OCI-LY7 (cell line): ENCODE measurements around the gene PHTF1. TPM values are rescaled to one million over a fixed set of nuclear protein-coding genes. Genes with fewer than 3 reads are reported as not detected.

Source experiments
- BruUV-seq: library from RNA; stranded (reverse); fragments of 400-500 nt; replicated peaks from 2 replicates; lab custom pipeline; 2021; lab: Mats Ljungman, UMichigan
- CTCF ChIA-PET: fragments of 300-600 bp; sonication (Branson Sonifier 250); formaldehyde crosslinking; loops from one replicate; lab custom pipeline; 2022; ENCODE audit warnings: antibody characterized with exemption; ENCODE audit not compliant: unreplicated experiment; lab: Charles Lee
- POLR2A ChIA-PET: fragments of 300-600 bp; sonication (Branson Sonifier 250); formaldehyde crosslinking; loops from one replicate; lab custom pipeline; 2022; ENCODE audit warnings: antibody characterized with exemption; lab: Charles Lee
- DNase-seq: peaks from one replicate; pipeline ENCODE4 v3.0.0-alpha.2; 2015; ENCODE audit warnings: low spot score
- H2AFZ ChIP-seq: fragments of 200-600 bp; sonication (generic), shearing (Covaris generic); 2 replicates; pipeline ENCODE4 v1.6.1; 2014; ENCODE audit warnings: mild to moderate bottlenecking, antibody characterized with exemption, low read length, moderate library complexity
- H3K27ac ChIP-seq: fragments of 200-600 bp; sonication (generic); 2 replicates; pipeline ENCODE4 v1.5.1; 2014; ENCODE audit warnings: mixed run types, low read depth, mild to moderate bottlenecking, moderate library complexity, low read length, inconsistent platforms; ENCODE audit not compliant: poor library complexity, severe bottlenecking
- H3K36me3 ChIP-seq: fragments of 200-600 bp; sonication (generic); 2 replicates; pipeline ENCODE4 v1.6.1; 2014; ENCODE audit warnings: mild to moderate bottlenecking, antibody characterized with exemption, low read length, moderate library complexity, mixed read lengths; ENCODE audit not compliant: insufficient read depth
- H3K4me1 ChIP-seq: fragments of 200-600 bp; sonication (generic); 2 replicates; pipeline ENCODE4 v1.5.1; 2014; ENCODE audit warnings: mild to moderate bottlenecking, low read length; ENCODE audit not compliant: insufficient read depth, poor library complexity, severe bottlenecking
- H3K4me2 ChIP-seq: fragments of 200-600 bp; sonication (generic); 2 replicates; pipeline ENCODE4 v1.6.1; 2014; ENCODE audit warnings: mild to moderate bottlenecking, low read length
- H3K4me3 ChIP-seq: fragments of 200-600 bp; sonication (generic); 2 replicates; pipeline ENCODE4 v1.5.1; 2014; ENCODE audit warnings: mild to moderate bottlenecking, low read depth, low read length; ENCODE audit not compliant: poor library complexity, severe bottlenecking
- H3K79me2 ChIP-seq: fragments of 200-600 bp; sonication (generic); 2 replicates; pipeline ENCODE4 v1.6.1; 2016; ENCODE audit warnings: low read depth, mild to moderate bottlenecking, low read length, moderate library complexity, mixed read lengths; ENCODE audit not compliant: insufficient read depth
- H3K9me2 ChIP-seq: fragments of 200-600 bp; sonication (generic); 2 replicates; pipeline ENCODE4 v1.6.1; 2016; ENCODE audit warnings: mild to moderate bottlenecking, low read length, mixed read lengths; ENCODE audit not compliant: insufficient read depth
- H3K9me3 ChIP-seq: fragments of 200-600 bp; sonication (generic); 2 replicates; pipeline ENCODE4 v1.6.1; 2014; ENCODE audit warnings: mild to moderate bottlenecking, mixed run types, low read length, mixed read lengths
- H4K20me1 ChIP-seq: fragments of 200-600 bp; sonication (generic); 2 replicates; pipeline ENCODE4 v1.6.1; 2014; ENCODE audit warnings: mild to moderate bottlenecking, antibody characterized with exemption, low read length, moderate library complexity, mixed read lengths; ENCODE audit not compliant: insufficient read depth
- EZH2phosphoT487 ChIP-seq: fragments of 200-600 bp; sonication (generic); IDR thresholded peaks from 2 replicates; pipeline ENCODE4 v1.6.1; 2018; ENCODE audit warnings: low read depth, borderline replicate concordance, mild to moderate bottlenecking, mixed run types, antibody characterized with exemption, low read length, moderate library complexity, mixed read lengths
- intact Hi-C: fragments of 100-400 bp; cut with micrococcal nuclease; formaldehyde crosslinking; loops from one replicate; pipeline ENCODE4 v1.10.0; 2022; ENCODE audit not compliant: unreplicated experiment
- total RNA-seq, 2 experiments: library from RNA; depleted of rRNA in 1 of 2; stranded (reverse); fragments of >200 nt in 1 of 2; shearing (Covaris generic) in 1 of 2; gene quantifications; 2 replicates each; pipeline ENCODE4 v1.2.3, GENCODE V29; 2014 to 2022
- TF ChIP-seq, protein P1 (sequence below): fragments of 200-600 bp; sonication (generic); conservative IDR thresholded peaks from 2 replicates; pipeline ENCODE4 v1.5.1; 2014; ENCODE audit warnings: mild to moderate bottlenecking, antibody characterized with exemption, low read length, moderate library complexity, mixed read lengths

The PHTF1 gene
- total RNA-seq, 2 experiments from 2014 or later, result 11.8 to 18.8 TPM

DNA sequence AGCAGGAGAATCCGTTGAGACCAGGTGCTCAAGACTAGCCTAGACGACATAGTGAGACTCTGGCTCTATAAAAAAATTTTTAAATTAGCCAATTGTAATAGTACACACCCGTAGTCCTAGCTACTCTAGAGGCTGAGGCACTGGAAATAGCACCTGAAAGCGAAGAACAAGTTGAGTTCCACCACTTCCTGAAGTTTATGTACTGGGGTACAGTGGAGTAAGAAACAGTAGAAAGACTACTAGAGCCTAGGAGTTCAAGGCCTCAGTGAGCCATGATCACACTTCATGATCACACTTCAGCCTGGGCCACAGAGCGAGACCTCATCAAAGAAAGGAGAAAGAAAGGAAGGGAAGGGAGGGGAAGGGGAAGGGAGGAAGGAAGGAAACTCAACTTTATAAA lies 33.2 kb upstream of the PHTF1 start:
- Histone ChIP-seq H3K4me2 (no peak overlapping the region), H2AFZ (no peak overlapping the region), H3K36me3 (peaks cover 53% of the 10 kb centered on the region), H3K9me2 (no peaks in the 10 kb centered on the region), H3K9me3 (no peaks in the 10 kb centered on the region), H3K79me2 (peaks cover 30% of the 10 kb centered on the region; the same call in 1 of the 2 replicates), H3K4me3 (no peak overlapping the region), H4K20me1 (no peaks in the 10 kb centered on the region), H3K4me1 (peaks cover 3% of the 10 kb centered on the region), H3K27ac (no peak overlapping the region)
- TF ChIP-seq, protein P1, sequence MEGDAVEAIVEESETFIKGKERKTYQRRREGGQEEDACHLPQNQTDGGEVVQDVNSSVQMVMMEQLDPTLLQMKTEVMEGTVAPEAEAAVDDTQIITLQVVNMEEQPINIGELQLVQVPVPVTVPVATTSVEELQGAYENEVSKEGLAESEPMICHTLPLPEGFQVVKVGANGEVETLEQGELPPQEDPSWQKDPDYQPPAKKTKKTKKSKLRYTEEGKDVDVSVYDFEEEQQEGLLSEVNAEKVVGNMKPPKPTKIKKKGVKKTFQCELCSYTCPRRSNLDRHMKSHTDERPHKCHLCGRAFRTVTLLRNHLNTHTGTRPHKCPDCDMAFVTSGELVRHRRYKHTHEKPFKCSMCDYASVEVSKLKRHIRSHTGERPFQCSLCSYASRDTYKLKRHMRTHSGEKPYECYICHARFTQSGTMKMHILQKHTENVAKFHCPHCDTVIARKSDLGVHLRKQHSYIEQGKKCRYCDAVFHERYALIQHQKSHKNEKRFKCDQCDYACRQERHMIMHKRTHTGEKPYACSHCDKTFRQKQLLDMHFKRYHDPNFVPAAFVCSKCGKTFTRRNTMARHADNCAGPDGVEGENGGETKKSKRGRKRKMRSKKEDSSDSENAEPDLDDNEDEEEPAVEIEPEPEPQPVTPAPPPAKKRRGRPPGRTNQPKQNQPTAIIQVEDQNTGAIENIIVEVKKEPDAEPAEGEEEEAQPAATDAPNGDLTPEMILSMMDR, result no peak
- TF ChIP-seq EZH2phosphoT487, result no peak
- ChIA-PET POLR2A (interaction anchor here (0.6 to 1.8 kb wide), 5 partner anchors 9 to 155 kb away, joined by 3 to 4 read pairs (median 4); no protein-coding TSS in a partner anchor), CTCF (no interaction called here)
- BruUV-seq, result no TSS peak
- intact Hi-C loops, result no loop called here
- no peak for DNase-seq

DNA sequence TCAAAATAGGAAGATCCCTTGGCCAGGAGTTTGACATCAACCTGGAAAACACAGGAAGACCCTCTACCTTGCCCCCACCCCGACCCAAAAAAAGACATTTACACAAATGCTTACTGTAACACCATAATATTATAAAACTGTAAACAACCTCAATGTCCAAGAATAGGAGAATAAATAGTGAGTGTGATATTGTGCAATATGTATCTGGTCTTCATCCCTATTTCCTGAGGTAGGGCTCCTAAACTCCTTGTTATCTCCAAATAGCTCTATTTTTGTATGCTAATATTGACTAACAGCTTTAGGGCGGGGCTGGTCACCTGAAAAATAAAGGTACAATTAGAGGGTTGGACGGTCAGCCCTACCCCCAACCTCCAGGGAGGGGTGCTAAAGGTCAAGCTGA lies 29.5 kb upstream of the PHTF1 start:
- no TSS peak for BruUV-seq
- H3K79me2 ChIP-seq, result peaks cover 57% of the 10 kb centered on the region; the same call in 1 of the 2 replicates
- no peak overlapping the region for H2AFZ ChIP-seq
- no peak overlapping the region for H3K27ac ChIP-seq
- POLR2A ChIA-PET, result interaction anchor here (0.6 to 1.2 kb wide), 4 partner anchors 10 to 79 kb away, joined by 3 to 4 read pairs (median 3); no protein-coding TSS in a partner anchor
- peaks cover 22% of the 10 kb centered on the region; the same call in 1 of the 2 replicates for H3K36me3 ChIP-seq
- no peak overlapping the region for H3K4me2 ChIP-seq
- H3K9me3 ChIP-seq, result no peaks in the 10 kb centered on the region
- H4K20me1 ChIP-seq, result no peaks in the 10 kb centered on the region
- no peak for DNase-seq
- intact Hi-C loops, result no loop called here
- H3K9me2 ChIP-seq, result no peaks in the 10 kb centered on the region
- no peak for TF ChIP-seq EZH2phosphoT487
- TF ChIP-seq, protein P1, result no peak
- H3K4me3 ChIP-seq, result no peak overlapping the region
- CTCF ChIA-PET, result no interaction called here
- peaks cover 12% of the 10 kb centered on the region for H3K4me1 ChIP-seq

DNA sequence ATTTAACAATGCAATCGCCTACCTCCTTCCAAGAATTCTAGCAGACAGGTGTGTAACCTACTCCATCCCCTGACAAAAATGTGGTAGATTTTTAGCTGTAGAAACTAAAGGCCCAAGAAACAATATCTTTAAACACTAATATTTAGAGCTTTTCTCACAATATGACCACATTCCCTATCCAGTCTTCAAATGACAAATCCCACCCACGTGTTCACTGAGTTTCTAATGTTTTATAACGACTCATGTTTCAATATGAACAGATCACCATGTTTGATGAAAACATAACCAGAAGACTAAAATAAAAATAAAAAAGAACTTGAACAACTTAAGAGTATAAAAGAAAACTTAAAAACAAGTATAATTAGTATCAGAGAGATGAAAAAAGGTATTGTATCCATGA lies 28.4 kb upstream of the PHTF1 start:
- no peak for DNase-seq
- Histone ChIP-seq H3K9me2 (no peaks in the 10 kb centered on the region), H3K9me3 (no peaks in the 10 kb centered on the region), H3K27ac (no peak overlapping the region), H3K79me2 (peaks cover 68% of the 10 kb centered on the region; the same call in 1 of the 2 replicates), H3K36me3 (peaks cover 16% of the 10 kb centered on the region; the same call in 1 of the 2 replicates), H3K4me3 (no peak overlapping the region), H3K4me2 (no peak overlapping the region), H3K4me1 (peaks cover 20% of the 10 kb centered on the region), H2AFZ (no peak overlapping the region), H4K20me1 (no peaks in the 10 kb centered on the region)
- TF ChIP-seq, protein P1, result no peak
- CTCF ChIA-PET, result no interaction called here
- POLR2A ChIA-PET, result interaction anchor here (0.5 to 1.2 kb wide), 4 partner anchors 11 to 153 kb away, joined by 3 read pairs; no protein-coding TSS in a partner anchor
- intact Hi-C loops, result no loop called here
- BruUV-seq, result TSS peak; percentile 2
